BE2C (cell line): Measurements from ENCODE around the gene KIF6.

Experiments
- DNase-seq: peaks from one replicate; pipeline ENCODE4 v3.0.0-alpha.2; 2020
- H3K27me3 ChIP-seq: fragments of 250-450 bp; sonication (Bioruptor Pico); 2 replicates; pipeline ENCODE4 v1.5.1; 2020; ENCODE audit warnings: mild to moderate bottlenecking
- H3K36me3 ChIP-seq: fragments of 250-450 bp; sonication (Bioruptor Pico); 2 replicates; pipeline ENCODE4 v1.5.1; 2020; ENCODE audit warnings: mild to moderate bottlenecking
- H3K4me1 ChIP-seq: fragments of 250-450 bp; sonication (Bioruptor Pico); 2 replicates; pipeline ENCODE4 v1.5.1; 2020
- H3K4me3 ChIP-seq: 2 replicates; pipeline ENCODE4 v1.5.1; 2011; ENCODE audit warnings: low read depth, low read length
- H3K9me3 ChIP-seq: fragments of 250-450 bp; sonication (Bioruptor Pico); 2 replicates; pipeline ENCODE4 v1.5.1; 2020
- CTCF ChIP-seq: IDR thresholded peaks from 2 replicates; pipeline ENCODE4 v1.5.1; 2012; ENCODE audit warnings: mild to moderate bottlenecking, low read depth, low read length

KIF6 gene

GRCh38 chr6:39688494-39688893 lies 36.7 kb downstream of the KIF6 start:
- TF ChIP-seq CTCF: no peak
- DNase-seq: no peak
- Histone ChIP-seq H3K4me3 (no peak overlapping the region), H3K27me3 (no peaks in the 10 kb centered on the region), H3K4me1 (no peaks in the 10 kb centered on the region), H3K36me3 (no peaks in the 10 kb centered on the region), H3K9me3 (no peaks in the 10 kb centered on the region)

GRCh38 chr6:39686976-39687375 lies 38.2 kb downstream of the KIF6 start:
- Histone ChIP-seq H3K36me3 (no peaks in the 10 kb centered on the region), H3K9me3 (no peaks in the 10 kb centered on the region), H3K27me3 (no peaks in the 10 kb centered on the region), H3K4me3 (no peak overlapping the region), H3K4me1 (no peaks in the 10 kb centered on the region)
- DNase-seq: no peak
- TF ChIP-seq CTCF: no peak

GRCh38 chr6:39685938-39686337 lies 39.3 kb downstream of the KIF6 start:
- Histone ChIP-seq H3K4me3 (no peak overlapping the region), H3K4me1 (no peaks in the 10 kb centered on the region), H3K27me3 (no peaks in the 10 kb centered on the region), H3K9me3 (no peaks in the 10 kb centered on the region), H3K36me3 (no peaks in the 10 kb centered on the region)
- DNase-seq: no peak
- TF ChIP-seq CTCF: no peak

GRCh38 chr6:39685489-39685826 lies 39.8 kb downstream of the KIF6 start:
- no peaks in the 10 kb centered on the region for H3K4me1 ChIP-seq
- H3K36me3 ChIP-seq: no peaks in the 10 kb centered on the region
- no peak for DNase-seq
- no peaks in the 10 kb centered on the region for H3K27me3 ChIP-seq
- H3K4me3 ChIP-seq: no peak overlapping the region
- no peaks in the 10 kb centered on the region for H3K9me3 ChIP-seq
- TF ChIP-seq CTCF: no peak

GRCh38 chr6:39684790-39685488 lies 40.3 kb downstream of the KIF6 start:
- TF ChIP-seq CTCF: no peak
- DNase-seq: no peak
- Histone ChIP-seq H3K9me3 (no peaks in the 10 kb centered on the region), H3K27me3 (no peaks in the 10 kb centered on the region), H3K4me3 (no peak overlapping the region), H3K36me3 (no peaks in the 10 kb centered on the region), H3K4me1 (no peaks in the 10 kb centered on the region)

GRCh38 chr6:39681674-39682121 lies 43.5 kb downstream of the KIF6 start:
- TF ChIP-seq CTCF: no peak
- no peaks in the 10 kb centered on the region for H3K27me3 ChIP-seq
- H3K36me3 ChIP-seq: no peaks in the 10 kb centered on the region
- H3K4me3 ChIP-seq: no peak overlapping the region
- H3K9me3 ChIP-seq: no peaks in the 10 kb centered on the region
- no peak for DNase-seq
- H3K4me1 ChIP-seq: no peaks in the 10 kb centered on the region
